Pulmonary artery endothelial cell (primary cell): ENCODE measurements around the gene MAGI2. TPM values are rescaled to one million over a fixed set of nuclear protein-coding genes. Genes with fewer than 3 reads are reported as not detected.

Experiments
- DNase-seq: peaks from one replicate; pipeline ENCODE4 v3.0.0-alpha.2; 2011; ENCODE audit warnings: low read depth, low spot score
- total RNA-seq: library from RNA; depleted of rRNA; stranded (reverse); fragments of >200 nt; gene quantifications from 2 replicates; pipeline ENCODE4 v1.2.3, GENCODE V29; 2014

MAGI2 gene
- total RNA-seq, 1 donor from 2014 or later = 1.3 TPM

- no peak for DNase-seq
Measured at GRCh38 chr7:78429878-78430277, 1023.6 kb downstream of the MAGI2 start.

DNA sequence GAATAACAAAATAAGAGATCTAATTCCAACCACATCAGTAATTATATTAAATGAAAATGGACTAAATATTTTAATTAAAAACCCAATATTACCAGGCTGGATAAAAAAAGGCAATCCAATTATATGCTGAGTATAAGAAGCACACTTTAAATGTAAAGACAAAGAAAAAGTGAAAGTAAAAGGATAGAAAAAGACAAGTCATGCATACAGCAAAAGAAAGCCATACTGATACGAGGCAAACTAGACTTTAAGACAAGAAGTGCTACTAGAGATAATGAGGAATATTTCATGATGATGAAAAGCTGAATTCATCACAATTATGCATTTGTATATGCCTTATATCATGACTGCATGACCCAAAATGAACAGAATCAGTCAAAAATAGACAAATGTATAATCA, 1026.3 kb downstream of the MAGI2 start:
- DNase-seq = no peak

DNA sequence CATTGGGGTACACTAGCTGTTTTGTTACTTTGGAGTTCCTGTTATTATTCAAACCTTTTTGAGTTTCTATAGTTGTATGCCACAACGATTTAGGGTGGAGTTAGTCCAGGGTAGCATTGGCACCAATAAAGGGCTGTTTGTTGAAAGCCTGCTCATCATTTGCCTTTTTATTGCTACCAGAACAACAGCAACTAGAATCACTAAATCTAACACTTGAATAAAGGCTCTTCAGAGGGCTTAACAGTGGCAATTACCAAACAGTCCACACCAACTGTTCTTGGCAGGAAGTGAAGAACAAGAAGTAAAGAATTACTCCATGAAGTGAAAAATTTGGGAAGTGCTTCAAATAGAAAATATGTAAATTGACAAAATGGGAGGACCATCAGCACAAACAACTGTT, 1033.5 kb downstream of the MAGI2 start:
- DNase-seq = no peak

- DNase-seq = no peak
Measured at GRCh38 chr7:78417180-78417853, 1036.2 kb downstream of the MAGI2 start.

DNA sequence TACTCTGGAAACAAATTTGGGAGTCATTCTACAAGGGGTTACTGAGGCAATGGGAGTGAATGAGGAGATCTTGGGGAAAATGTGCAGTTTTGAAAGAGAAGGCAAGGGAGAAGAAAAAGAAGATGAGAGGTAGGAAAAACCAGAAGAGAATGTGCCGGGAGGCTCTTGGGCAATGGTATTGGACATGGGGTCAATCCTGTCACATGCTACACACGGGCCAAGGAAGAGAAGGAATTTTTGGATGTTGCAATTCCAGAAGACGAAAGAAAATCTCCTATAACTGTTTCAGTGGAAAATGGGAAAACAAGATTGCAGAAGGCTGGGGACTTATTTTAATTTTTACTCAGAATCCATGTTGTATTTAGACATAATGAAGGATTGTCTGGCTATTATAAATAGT, 1039.9 kb downstream of the MAGI2 start:
- no peak for DNase-seq

DNA sequence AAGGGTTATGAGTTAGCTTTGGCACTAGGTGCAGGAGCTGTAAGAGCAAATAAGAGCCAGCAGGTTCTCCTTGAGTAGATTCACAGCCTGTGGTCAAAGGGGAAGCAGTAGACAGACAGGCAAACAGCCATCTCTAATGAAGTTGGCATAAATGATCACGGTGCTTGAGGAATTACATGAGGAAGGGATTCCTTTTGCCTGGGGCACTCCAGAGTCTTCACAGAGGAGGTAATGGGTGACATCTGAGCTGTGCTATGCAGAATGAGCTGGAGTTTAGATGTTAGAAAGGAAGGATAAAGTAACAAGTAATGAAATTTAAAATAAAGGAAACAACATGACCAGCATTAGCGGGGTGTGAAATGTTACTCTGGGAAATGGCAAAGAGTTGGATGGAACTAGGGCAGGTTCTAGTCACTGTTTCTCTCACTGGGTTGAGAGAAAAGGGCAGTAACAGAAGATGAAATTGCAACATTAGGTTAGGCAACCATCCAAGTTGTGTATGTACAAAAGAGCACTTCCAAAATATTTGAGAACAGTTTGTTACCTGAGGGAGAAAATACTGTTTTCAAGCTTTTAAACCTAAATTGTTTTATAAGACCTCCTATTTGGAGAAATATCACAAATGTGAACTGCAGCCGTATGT, 1041.1 kb downstream of the MAGI2 start:
- DNase-seq = no peak

DNA sequence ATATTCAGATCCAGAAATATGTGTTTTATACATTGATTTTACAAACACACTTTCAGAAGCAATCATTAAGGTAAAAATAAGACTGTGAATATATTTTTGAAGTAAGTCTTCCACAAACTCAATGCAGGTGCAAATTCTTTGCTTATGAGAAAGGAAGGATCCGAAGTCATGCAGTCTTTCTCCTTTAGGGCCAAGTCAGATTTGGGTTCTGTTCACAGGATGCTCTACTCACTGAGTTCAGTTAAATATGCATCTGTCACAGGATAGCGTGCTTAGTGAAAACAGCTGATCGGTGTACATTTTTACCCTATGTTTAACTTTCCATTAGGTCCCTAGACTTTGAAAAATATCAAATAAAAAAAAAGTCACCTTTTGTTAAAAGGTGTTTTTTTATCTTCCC, 1046.4 kb downstream of the MAGI2 start:
- no peak for DNase-seq

GRCh38 chr7:78406531-78406930, 1046.9 kb downstream of the MAGI2 start:
- no peak for DNase-seq

DNA sequence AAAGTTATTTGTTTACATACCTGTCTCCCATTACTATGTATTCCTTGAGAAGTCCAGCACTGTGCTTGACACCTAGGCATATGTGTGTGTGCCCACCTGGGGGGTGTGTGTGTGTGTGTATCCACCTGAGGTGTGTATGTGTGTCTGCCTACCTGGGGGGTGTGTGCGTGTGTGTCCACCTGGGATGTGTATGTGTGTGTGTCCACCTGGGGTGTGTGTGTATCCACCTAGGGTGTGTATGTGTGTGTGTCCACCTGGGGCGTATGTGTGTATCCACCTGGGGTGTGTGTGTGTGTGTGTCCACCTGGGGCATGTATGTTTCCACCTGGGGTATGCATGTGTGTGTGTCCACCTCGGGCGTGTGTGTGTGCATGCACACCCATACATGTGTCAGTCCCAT, 1051.4 kb downstream of the MAGI2 start:
- DNase-seq = no peak

GRCh38 chr7:78400038-78400437, 1053.4 kb downstream of the MAGI2 start:
- DNase-seq = no peak

GRCh38 chr7:78399033-78399769, 1054.3 kb downstream of the MAGI2 start:
- no peak for DNase-seq

GRCh38 chr7:78398576-78398975, 1054.9 kb downstream of the MAGI2 start:
- DNase-seq = no peak

DNA sequence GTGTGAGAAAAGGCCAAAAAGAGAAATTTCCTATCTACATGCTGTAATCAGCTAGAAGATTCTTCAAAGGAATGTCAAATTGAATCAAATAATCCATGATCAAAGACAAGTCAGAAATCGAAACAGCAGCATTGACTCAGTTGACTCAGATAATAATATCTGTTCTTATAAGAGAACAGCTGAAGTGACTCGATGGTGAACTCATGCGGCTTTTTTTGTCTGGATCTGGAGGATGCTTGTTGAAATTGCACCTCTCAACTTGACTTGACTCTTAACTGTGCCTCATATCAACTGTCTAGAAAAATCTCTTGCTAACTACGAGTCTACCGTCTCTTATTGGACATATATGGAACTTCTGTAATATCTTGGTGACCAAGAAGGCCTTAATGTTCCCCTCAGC, 1055.4 kb downstream of the MAGI2 start:
- no peak for DNase-seq

- no peak for DNase-seq
Measured at GRCh38 chr7:78396210-78396609, 1057.3 kb downstream of the MAGI2 start.

- DNase-seq = no peak
Measured at GRCh38 chr7:78395298-78396036, 1058.0 kb downstream of the MAGI2 start.

DNA sequence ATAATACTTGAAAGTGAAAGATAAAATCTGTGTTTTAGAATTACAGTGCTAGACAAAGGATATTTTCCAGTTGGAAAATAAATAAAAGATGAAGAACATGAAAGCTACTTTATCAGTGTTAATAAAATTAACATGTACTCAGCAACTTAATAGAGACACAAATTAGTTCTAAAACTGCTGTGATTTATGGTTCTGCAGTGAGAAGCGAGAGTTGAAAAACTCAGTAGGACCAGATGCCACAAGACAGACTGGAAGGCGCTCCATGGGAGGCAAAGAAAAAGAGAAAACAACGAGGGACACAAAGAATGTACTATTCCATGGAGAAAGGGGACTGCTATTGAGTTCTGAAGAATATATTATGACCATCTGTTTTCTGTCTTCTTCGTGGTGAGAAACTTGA, 1064.4 kb downstream of the MAGI2 start:
- DNase-seq = no peak

GRCh38 chr7:78386520-78386919, 1066.9 kb downstream of the MAGI2 start:
- no peak for DNase-seq

- DNase-seq = no peak
Measured at GRCh38 chr7:78383096-78383880, 1070.2 kb downstream of the MAGI2 start.

DNA sequence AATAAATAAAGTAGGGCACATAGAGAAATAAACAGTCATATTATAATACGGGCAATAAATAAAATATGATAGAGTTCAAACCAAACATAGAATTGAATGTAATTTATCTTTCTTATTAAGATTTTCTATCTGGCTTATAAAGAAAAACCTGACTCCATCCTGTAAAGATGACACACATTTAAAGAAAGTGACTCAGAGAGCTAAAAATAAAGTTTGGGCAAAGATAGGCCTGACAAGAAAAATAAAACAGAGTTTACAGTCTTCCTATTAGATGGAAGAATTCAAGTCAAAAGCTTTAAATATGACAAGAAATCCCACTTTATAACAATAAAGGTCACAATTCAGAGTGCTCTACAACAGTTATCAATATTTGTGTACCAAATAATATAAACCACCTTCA, 1074.3 kb downstream of the MAGI2 start:
- DNase-seq = no peak

DNA sequence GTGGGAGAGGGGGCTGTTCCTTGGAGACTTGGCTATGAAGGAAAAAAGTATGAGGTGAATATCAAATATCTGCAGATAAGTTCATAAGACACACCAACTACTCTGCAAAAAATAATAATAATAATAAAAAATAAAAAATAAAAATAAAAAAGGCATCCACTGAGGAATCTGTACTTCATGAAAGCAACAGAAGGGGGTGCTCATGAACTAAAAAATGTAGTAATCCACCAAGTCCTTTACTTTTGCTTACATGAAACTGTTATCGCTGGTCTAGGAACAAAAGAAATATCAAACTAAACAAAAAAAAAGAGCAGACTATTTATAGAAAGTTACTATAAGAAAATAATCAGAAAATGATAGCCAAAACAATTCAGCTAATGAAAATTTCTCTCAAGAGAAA, 1075.9 kb downstream of the MAGI2 start:
- no peak for DNase-seq

DNA sequence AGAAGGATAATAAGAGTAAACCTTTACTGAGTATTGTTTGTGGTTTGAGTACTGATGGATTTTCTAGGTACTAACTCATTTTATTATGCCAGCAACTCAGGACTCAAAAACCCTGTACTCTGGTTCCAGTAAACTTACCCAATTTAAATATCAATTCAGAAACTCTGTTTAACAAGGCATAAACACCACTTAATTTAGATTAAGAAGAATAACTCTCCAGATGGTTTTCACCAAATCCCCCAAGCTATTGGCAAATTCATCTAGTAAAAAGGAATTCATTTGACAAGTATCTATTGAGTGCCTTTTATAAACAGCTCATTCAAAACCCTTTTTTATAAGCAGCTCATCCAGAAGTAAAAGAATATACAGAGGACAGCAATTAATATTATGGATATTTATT, 1082.5 kb downstream of the MAGI2 start:
- DNase-seq = no peak
